GM12873 (cell line): ENCODE measurements around the gene KITLG.

ENCODE experiments used
- CTCF ChIP-seq: IDR thresholded peaks from 2 replicates; pipeline ENCODE4 v1.5.1; 2012; ENCODE audit warnings: low read depth, mild to moderate bottlenecking, moderate library complexity, low read length, control low read depth; ENCODE audit not compliant: insufficient read depth; ENCODE audit errors: missing control alignments

The KITLG gene

DNA sequence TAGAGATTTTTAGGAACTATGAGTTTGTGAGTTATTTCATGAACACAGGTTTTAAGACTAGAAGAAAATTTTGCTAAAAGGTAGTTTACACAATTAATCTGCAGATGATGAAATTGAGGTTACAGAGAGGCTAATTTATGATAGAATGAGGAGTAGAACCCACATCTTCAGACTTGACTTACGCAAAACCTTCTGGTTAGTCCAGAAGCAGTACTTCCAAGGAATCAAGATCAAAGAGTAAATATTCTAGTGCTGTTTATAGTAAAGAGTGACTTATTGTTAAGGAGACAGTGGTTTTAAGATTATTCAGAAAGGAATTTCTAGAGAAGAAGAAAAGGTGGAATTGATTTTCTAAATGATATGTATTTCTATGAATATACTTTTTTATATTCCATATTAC is 10.6 kb upstream of the KITLG start:
- no peak for TF ChIP-seq CTCF

GRCh38 chr12:88585077-88585476 is 4.8 kb upstream of the KITLG start:
- no peak for TF ChIP-seq CTCF

DNA sequence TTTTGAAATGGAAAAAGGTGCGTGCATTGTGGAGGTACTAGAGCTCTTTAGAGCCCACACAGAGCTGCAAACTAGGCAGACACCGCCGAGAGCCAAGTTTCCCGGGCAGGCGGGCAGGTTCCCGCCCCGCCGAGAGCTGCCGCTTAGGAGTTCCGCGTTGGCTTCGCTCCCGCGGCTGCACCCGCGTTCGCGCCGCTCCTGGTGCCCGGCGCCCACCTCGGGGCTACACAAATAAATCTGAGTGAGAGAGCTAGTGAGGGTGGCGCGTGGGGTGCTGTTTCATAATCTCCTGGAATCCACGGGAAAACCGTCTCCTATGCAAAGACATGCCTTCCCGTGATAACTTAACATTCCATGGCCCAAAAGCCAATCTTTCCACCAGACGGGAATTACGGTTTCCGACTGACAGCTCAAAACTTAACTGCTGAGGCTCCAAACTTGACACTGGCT is 645 bp downstream of the KITLG start:
- no peak for TF ChIP-seq CTCF

DNA sequence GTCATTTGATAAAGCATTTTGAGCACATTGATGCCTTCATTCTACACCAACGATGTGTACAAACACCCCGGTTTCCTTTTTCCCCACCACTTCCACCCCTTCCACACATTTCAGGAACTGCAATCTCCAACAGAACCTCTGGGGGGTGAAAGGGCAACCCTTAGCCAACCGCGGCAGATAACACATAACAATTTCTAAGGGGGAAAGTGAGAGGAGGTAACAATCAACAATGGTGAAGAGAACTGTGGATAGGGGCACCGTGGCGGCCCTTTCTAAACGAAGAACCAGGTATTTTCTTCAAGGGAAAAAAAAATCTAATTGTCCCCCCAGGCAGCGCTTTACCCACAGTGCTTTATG is 1.1 kb downstream of the KITLG start:
- TF ChIP-seq CTCF = peak; percentile 15

DNA sequence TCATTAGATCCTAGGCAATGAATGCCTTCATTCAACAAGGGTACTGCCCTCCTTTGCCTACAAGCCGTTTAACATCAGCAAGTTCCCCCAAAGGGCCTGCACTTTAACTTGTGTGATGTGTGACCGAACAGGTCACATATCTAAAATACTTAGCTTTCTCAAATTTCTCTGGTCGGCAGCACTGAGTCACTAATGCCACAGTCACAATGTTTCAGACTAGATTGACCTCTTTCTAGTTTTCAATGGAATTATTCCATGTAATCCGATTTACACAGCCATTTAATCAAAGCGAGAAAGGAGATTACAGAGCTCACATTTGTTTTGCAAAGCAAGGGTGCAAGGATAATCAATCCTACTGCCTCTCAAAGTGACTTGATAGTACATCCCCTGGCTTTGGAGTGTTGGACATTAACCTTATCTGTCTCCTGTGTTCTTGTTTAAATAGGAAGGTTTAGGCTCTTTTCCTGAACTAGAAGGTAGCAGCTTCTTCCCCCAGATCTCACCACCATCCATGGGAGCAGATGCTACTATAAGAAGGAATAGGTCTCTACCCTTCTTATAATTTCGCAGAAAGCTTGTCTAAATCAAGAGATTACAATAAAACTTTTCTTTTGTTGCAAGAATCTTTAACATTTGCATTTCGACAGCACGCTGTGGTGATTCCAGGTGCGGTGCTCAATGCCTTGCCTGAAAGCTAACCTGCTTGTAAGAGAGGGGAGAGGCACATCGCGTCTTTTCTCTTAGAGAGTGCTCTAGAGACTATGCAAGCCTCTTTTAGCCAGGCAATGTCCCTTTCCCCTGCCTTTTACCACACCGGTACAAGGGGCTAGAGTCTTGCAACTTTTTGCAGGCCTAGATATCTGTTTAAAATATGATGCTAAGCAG is 1.8 kb downstream of the KITLG start:
- TF ChIP-seq CTCF = no peak

DNA sequence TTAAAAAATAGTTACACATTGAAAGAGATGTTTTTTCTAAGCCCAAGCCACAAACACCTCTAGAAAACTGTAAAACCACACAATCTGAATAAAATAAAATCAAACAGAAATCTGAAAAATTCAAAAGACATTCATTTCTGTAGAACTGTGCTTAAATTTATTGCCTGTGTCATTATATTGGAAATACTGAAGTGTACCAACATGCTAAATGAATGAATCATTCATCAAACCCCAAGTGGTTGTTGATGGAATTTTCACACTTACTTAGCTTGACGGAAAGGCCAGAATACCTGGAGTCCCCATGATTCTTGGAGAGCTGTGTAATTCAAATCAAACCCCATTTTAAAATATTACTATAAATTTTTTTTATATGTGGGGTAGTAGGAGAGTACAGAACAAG is 2.7 kb downstream of the KITLG start:
- TF ChIP-seq CTCF = no peak

GRCh38 chr12:88576866-88577265 is 3.4 kb downstream of the KITLG start:
- no peak for TF ChIP-seq CTCF
